HEK293T (cell line): ENCODE measurements around the gene RASA3.

Experiments
- CTBP1 ChIP-seq: fragments of 450-650 bp; IDR thresholded peaks from 2 replicates; pipeline ENCODE4 v1.6.1; 2016; ENCODE audit warnings: borderline replicate concordance
- ELF4 ChIP-seq: fragments of 450-650 bp; IDR thresholded peaks from 2 replicates; pipeline ENCODE4 v1.6.1; 2017; ENCODE audit warnings: antibody characterized with exemption
- FOXK2 ChIP-seq: fragments of 450-650 bp; IDR thresholded peaks from 2 replicates; pipeline ENCODE4 v1.6.1; 2016; ENCODE audit warnings: mild to moderate bottlenecking
- SUZ12 ChIP-seq: fragments of 450-650 bp; IDR thresholded peaks from 2 replicates; pipeline ENCODE4 v1.6.1; 2016; ENCODE audit warnings: mild to moderate bottlenecking

- TF ChIP-seq FOXK2 (no peak), SUZ12 (no peak), CTBP1 (no peak), ELF4 (no peak)
Observed at GRCh38 chr13:113977976-113978375, 154.4 kb downstream of the RASA3 start.
